Ishikawa (cell line): ENCODE results near the gene FOXJ3.
A peak's percentile ranks its signal among the peaks of the same experiment; 100 is the strongest.

Experiments
- CEBPB ChIP-seq: IDR thresholded peaks from 2 replicates; pipeline ENCODE4 v1.6.1; 2012
- CREB1 ChIP-seq: IDR thresholded peaks from 2 replicates; pipeline ENCODE4 v1.6.1; 2012; ENCODE audit warnings: low read depth
- EGR1 ChIP-seq: IDR thresholded peaks from 2 replicates; pipeline ENCODE4 v1.6.1; 2012
- EP300 ChIP-seq: IDR thresholded peaks from 2 replicates; pipeline ENCODE4 v1.6.1; 2012; ENCODE audit warnings: borderline replicate concordance
- FOXM1 ChIP-seq: IDR thresholded peaks from 2 replicates; pipeline ENCODE4 v1.6.1; 2012; ENCODE audit warnings: low read depth, borderline replicate concordance
- RAD21 ChIP-seq: IDR thresholded peaks from 2 replicates; pipeline ENCODE4 v1.6.1; 2012; ENCODE audit warnings: low read depth
- REST ChIP-seq: IDR thresholded peaks from 2 replicates; pipeline ENCODE4 v1.6.1; 2012; ENCODE audit warnings: low read depth, mild to moderate bottlenecking
- TAF1 ChIP-seq: IDR thresholded peaks from 2 replicates; pipeline ENCODE4 v1.6.1; 2012; ENCODE audit warnings: low read depth, mild to moderate bottlenecking
- TCF12 ChIP-seq: IDR thresholded peaks from 2 replicates; pipeline ENCODE4 v1.6.1; 2012; ENCODE audit warnings: low read depth
- TEAD4 ChIP-seq: IDR thresholded peaks from 2 replicates; pipeline ENCODE4 v1.6.1; 2012
- YY1 ChIP-seq: IDR thresholded peaks from 2 replicates; pipeline ENCODE4 v1.6.1; 2012; ENCODE audit warnings: low read depth
- TF ChIP-seq, protein P1 (sequence below): IDR thresholded peaks from 2 replicates; pipeline ENCODE4 v1.6.1; 2012

GRCh38 chr1:42165511-42166210 is 169.4 kb downstream of the FOXJ3 start:
- no peak for TF ChIP-seq REST
- peak; percentile 17; the same call in 1 of the 2 replicates for TF ChIP-seq RAD21
- TF ChIP-seq CEBPB = no peak
- TF ChIP-seq TEAD4 = peak; percentile 92
- TF ChIP-seq, protein P1, sequence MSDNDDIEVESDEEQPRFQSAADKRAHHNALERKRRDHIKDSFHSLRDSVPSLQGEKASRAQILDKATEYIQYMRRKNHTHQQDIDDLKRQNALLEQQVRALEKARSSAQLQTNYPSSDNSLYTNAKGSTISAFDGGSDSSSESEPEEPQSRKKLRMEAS = no peak; the same call in 1 of the 2 replicates
- no peak for TF ChIP-seq YY1
- TF ChIP-seq EP300 = peak; percentile 54; the same call in 1 of the 2 replicates
- no peak; the same call in 1 of the 2 replicates for TF ChIP-seq TCF12
- no peak for TF ChIP-seq FOXM1
- no peak for TF ChIP-seq TAF1
- no peak for TF ChIP-seq EGR1
- TF ChIP-seq CREB1 = no peak
